Measurements from ENCODE around the gene NRG2. TPM values are rescaled to one million over a fixed set of nuclear protein-coding genes. Genes with fewer than 3 reads are reported as not detected.

Gene NRG2
- total and polyA plus RNA-seq, 2 of the 8 experiments (the other 6 are each of a cell fraction or from before 2014, with no cell fraction given), result 0.27 to 0.54 TPM

DNA sequence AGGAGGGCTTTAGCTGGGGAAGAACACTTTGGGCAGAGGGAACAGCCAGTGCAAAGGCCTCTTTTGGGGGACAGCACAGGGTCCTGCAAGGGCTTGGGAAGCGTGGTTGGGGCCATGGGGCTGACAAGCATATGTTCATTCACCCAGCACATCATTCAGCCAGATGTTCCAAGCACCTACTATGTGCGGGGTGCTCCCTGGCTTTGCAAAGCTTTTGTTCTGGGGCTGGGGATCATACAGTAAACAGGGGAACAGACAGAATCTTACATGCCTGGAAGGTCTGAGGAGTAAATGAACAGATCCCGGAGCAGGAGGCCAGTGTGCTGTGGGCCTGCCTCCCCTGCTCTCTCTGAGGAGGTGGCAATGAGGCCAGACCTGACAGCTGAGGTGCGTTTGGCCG lies 230.8 kb downstream of the NRG2 start:
- Histone ChIP-seq H3K79me1 (ENCODE audit: low read depth, low read length) (no peaks in the 10 kb centered on the region), H2BK5ac (ENCODE audit: low read depth, low read length) (no peak overlapping the region), H3K4me2 (ENCODE audit: insufficient read depth in 1 of 2, low read depth in 2 of 2, low read length in 2 of 2) (no peak overlapping the region), H2AFZ (ENCODE audit: low read length) (no peak overlapping the region), H2BK120ac (replicated peaks; ENCODE audit: low read depth, low read length) (no peak overlapping the region), H3K79me2 (ENCODE audit: control insufficient read depth in 1 of 2, insufficient read depth in 2 of 2, low read length in 2 of 2) (no peaks in the 10 kb centered on the region), H3K18ac (ENCODE audit: extremely low read depth, low read length) (no peak overlapping the region), H3K56ac (replicated peaks; ENCODE audit: insufficient read length, low read depth, low read length) (no peak overlapping the region), H4K20me1 (replicated peaks in 1 of 2; ENCODE audit: control insufficient read depth in 1 of 2, insufficient read depth in 2 of 2, low read length in 2 of 2) (no peaks in the 10 kb centered on the region), H2BK20ac (ENCODE audit: low read length) (no peak overlapping the region), H4K5ac (ENCODE audit: insufficient read length, low read depth, low read length) (no peak overlapping the region), H3K23ac (ENCODE audit: insufficient read length) (no peak overlapping the region), H3K9me3 (ENCODE audit: insufficient read depth in 2 of 2, low read depth in 1 of 2, low read length in 1 of 2) (no peaks in the 10 kb centered on the region), H3K4me3 (ENCODE audit: extremely low read depth in 1 of 4, insufficient read depth in 2 of 4, low read depth in 3 of 4, low read length in 4 of 4) (no peak overlapping the region), H3K14ac (ENCODE audit: insufficient read length) (no peak overlapping the region), H3K9ac (replicated peaks in 1 of 4; ENCODE audit: extremely low read depth in 1 of 4, low read depth in 3 of 4, low read length in 3 of 4) (no peak overlapping the region), H3K4me1 (replicated peaks in 1 of 4; ENCODE audit: control insufficient read depth in 3 of 4, insufficient read depth in 4 of 4, low read length in 3 of 4) (no peaks in the 10 kb centered on the region), H4K91ac (replicated peaks; ENCODE audit: insufficient read length, low read length) (no peak overlapping the region), H3K27me3 (replicated peaks in 1 of 4; ENCODE audit: control insufficient read depth in 3 of 4, extremely low read depth in 1 of 4, insufficient read depth in 3 of 4, low read length in 3 of 4) (peaks cover 0 to 2% (median 0%) of the 10 kb centered on the region in 4 experiments; a peak in 1 of 7 replicates), H2BK12ac (ENCODE audit: low read depth, low read length) (no peak overlapping the region), H3K4ac (replicated peaks; ENCODE audit: insufficient read length, low read depth, low read length) (no peak overlapping the region), H3K27ac (ENCODE audit: low read depth, low read length) (no peak overlapping the region), H2AK5ac (ENCODE audit: low read depth, low read length) (no peak overlapping the region), H3K23me2 (ENCODE audit: low read depth, low read length) (no peaks in the 10 kb centered on the region), H2BK15ac (ENCODE audit: low read length) (no peak overlapping the region), H3K36me3 (ENCODE audit: control insufficient read depth in 2 of 4, insufficient read depth in 4 of 4, low read length in 3 of 4) (no peaks in the 10 kb centered on the region), H4K8ac (ENCODE audit: extremely low read depth, insufficient read depth, low read length) (no peak overlapping the region)
- no peak for DNase-seq (ENCODE audit: low read depth in 1 of 2, low spot score in 2 of 2)
- FAIRE-seq, result no peak
- WGBS, 2 experiments (ENCODE audit: extremely low coverage in 1 of 2, insufficient coverage in 1 of 2, insufficient read length in 1 of 2, insufficient replicate concordance in 2 of 2, low coverage in 1 of 2, low lambda C conversion rate in 2 of 2, missing lambda C conversion rate in 1 of 2), result 80% methylated on average over 5 of the region's 5 CpGs; no CpG with 5 or more reads in 1 of the 2 experiments
- CTCF ChIA-PET (ENCODE audit: partially characterized antibody), result interaction anchor here (1.0 to 3.3 kb wide), 9 partner anchors 10 to 37 kb away, joined by 3 to 16 read pairs (median 3); no protein-coding TSS in a partner anchor
- no peak for TF ChIP-seq MAFK (IDR thresholded peaks at IDR 0.05; ENCODE audit: low read depth, low read length)
- TF ChIP-seq, protein P1, sequence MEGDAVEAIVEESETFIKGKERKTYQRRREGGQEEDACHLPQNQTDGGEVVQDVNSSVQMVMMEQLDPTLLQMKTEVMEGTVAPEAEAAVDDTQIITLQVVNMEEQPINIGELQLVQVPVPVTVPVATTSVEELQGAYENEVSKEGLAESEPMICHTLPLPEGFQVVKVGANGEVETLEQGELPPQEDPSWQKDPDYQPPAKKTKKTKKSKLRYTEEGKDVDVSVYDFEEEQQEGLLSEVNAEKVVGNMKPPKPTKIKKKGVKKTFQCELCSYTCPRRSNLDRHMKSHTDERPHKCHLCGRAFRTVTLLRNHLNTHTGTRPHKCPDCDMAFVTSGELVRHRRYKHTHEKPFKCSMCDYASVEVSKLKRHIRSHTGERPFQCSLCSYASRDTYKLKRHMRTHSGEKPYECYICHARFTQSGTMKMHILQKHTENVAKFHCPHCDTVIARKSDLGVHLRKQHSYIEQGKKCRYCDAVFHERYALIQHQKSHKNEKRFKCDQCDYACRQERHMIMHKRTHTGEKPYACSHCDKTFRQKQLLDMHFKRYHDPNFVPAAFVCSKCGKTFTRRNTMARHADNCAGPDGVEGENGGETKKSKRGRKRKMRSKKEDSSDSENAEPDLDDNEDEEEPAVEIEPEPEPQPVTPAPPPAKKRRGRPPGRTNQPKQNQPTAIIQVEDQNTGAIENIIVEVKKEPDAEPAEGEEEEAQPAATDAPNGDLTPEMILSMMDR (IDR thresholded peaks at IDR 0.05; ENCODE audit: control extremely low read depth in 1 of 3, insufficient read depth in 1 of 3, low read depth in 1 of 3, low read length in 3 of 3), result no peak
- no peak for TF ChIP-seq BACH1 (IDR thresholded peaks at IDR 0.05; ENCODE audit: low read length)
- no peak for TF ChIP-seq TAF1 (IDR thresholded peaks at IDR 0.05; ENCODE audit: low read depth, low read length)
- no peak for TF ChIP-seq ASH2L (IDR thresholded peaks at IDR 0.05; ENCODE audit: low read length)
- no peak for TF ChIP-seq TCF12 (IDR thresholded peaks at IDR 0.05; ENCODE audit: low read depth, low read length)
- no peak for TF ChIP-seq ZNF274 (IDR thresholded peaks at IDR 0.05; ENCODE audit: borderline replicate concordance, extremely low read depth, low read length)
- no peak for TF ChIP-seq SIN3A (conservative IDR thresholded peaks at IDR 0.05 in 1 of 2, IDR thresholded peaks at IDR 0.05 in 1 of 2; ENCODE audit: low read depth in 1 of 2, low read length in 2 of 2)
- no peak for TF ChIP-seq EP300 (IDR thresholded peaks at IDR 0.05; ENCODE audit: borderline replicate concordance in 1 of 2, low read depth in 2 of 2, low read length in 2 of 2)
- no peak for TF ChIP-seq HDAC6 (IDR thresholded peaks at IDR 0.05; ENCODE audit: low read depth, low read length)
- POLR2A ChIA-PET (ENCODE audit: partially characterized antibody), result no interaction called here

Measured in H1 (cell line).